ENCODE results near the gene FTSJ3.

Gene FTSJ3

DNA sequence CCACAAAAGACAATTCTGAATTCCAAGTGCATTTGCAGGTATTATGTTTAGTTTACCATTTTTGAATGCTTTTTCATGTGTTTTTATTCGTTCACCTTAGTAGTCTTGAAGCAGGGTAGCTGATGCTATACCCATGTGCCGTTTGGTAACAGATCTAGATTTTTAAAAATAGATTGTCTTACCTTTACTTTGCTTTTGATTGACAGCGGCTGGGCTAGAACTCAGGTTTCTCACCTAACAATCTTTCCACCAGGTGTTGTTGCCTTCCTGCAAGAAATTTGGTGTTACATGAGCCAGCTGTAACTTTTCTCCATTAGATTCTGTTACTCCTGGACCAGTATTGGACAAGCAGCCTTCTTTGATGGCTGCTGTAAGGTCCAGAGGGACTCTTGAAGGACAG is 1.5 kb upstream of the FTSJ3 start:
- Histone ChIP-seq H3K36me3 (ENCODE audit: control insufficient read depth in 2 of 2, insufficient read depth in 2 of 2, low read length in 2 of 2) (peaks cover 61 to 69% of the 10 kb centered on the region in 2 donors), H3K27ac (ENCODE audit: low read depth in 2 of 2, low read length in 2 of 2) (no peak overlapping the region), H3K9me3 (ENCODE audit: control insufficient read depth in 2 of 2, low read length in 2 of 2) (no peaks in the 10 kb centered on the region), H3K27me3 (ENCODE audit: control insufficient read depth in 2 of 2, insufficient read depth in 2 of 2, low read length in 2 of 2) (no peaks in the 10 kb centered on the region), H3K4me3 (ENCODE audit: low read length in 2 of 2) (no peak overlapping the region), H3K4me1 (ENCODE audit: control insufficient read depth in 2 of 2, insufficient read depth in 2 of 2, low read length in 2 of 2) (peaks cover 18 to 22% of the 10 kb centered on the region in 2 donors), H3K9ac (ENCODE audit: low read depth in 1 of 2, low read length in 2 of 2) (no peak overlapping the region)

DNA sequence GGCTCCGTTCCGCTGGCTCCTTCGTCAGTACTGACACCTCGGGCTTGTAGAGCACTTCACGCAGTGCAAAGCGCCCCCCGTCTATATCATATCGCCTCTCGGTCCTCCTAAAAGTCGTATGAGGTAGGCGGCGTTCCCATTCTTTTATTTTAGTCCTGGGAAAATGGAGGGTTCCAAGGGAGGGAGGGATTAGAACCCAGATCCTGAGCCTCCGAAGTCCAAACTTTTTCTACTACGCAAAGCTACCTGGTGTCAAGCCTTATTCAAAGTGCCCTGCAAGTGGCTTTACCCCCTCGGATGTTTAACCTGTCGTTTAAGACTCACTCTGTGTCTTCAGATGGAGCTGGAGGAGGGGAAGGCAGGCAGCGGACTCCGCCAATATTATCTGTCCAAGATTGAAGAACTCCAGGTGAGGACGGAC is 348 bp upstream of the FTSJ3 start:
- no peaks in the 10 kb centered on the region for H3K9me3 ChIP-seq (ENCODE audit: control insufficient read depth in 2 of 2, low read length in 2 of 2)
- peak overlapping the region; percentile 91 to 98 for H3K4me3 ChIP-seq (ENCODE audit: low read length in 2 of 2)
- peak overlapping the region; percentile 82 to 90 for H3K9ac ChIP-seq (ENCODE audit: low read depth in 1 of 2, low read length in 2 of 2)
- peaks cover 57 to 67% of the 10 kb centered on the region in 2 donors for H3K36me3 ChIP-seq (ENCODE audit: control insufficient read depth in 2 of 2, insufficient read depth in 2 of 2, low read length in 2 of 2)
- H3K27me3 ChIP-seq (ENCODE audit: control insufficient read depth in 2 of 2, insufficient read depth in 2 of 2, low read length in 2 of 2): no peaks in the 10 kb centered on the region
- peaks cover 18 to 22% of the 10 kb centered on the region in 2 donors for H3K4me1 ChIP-seq (ENCODE audit: control insufficient read depth in 2 of 2, insufficient read depth in 2 of 2, low read length in 2 of 2)
- peak overlapping the region; percentile 88 to 92 for H3K27ac ChIP-seq (ENCODE audit: low read depth in 2 of 2, low read length in 2 of 2)

DNA sequence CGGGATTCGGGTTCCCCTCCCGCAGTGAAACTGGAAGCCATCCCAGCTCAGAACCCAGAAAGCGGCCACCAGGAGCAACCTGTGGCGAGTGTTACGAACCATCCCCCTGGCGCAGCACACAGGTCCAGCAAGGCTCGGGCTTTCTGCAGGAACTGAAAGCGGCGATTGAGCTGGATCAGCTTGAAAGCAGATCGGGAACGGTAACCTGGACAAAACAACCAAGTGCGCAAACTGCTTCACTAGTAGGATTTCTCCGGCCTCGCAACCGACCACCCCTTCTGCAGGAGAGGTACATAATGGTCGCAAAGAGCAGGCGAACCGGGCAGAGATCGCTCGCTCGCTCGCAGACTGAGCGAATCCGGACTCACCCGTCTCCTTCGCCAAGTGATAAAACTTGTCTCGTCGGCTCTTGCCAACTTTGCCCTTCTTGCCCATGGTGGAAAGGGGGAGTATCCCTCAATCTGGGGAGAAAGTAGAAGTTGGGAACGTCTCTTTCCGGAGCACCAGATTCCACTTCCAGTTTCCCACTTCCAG is 928 bp downstream of the FTSJ3 start:
- H3K9me3 ChIP-seq (ENCODE audit: control insufficient read depth in 2 of 2, low read length in 2 of 2): no peaks in the 10 kb centered on the region
- H3K27me3 ChIP-seq (ENCODE audit: control insufficient read depth in 2 of 2, insufficient read depth in 2 of 2, low read length in 2 of 2): no peaks in the 10 kb centered on the region
- H3K36me3 ChIP-seq (ENCODE audit: control insufficient read depth in 2 of 2, insufficient read depth in 2 of 2, low read length in 2 of 2): peaks cover 57 to 65% of the 10 kb centered on the region in 2 donors
- peak overlapping the region; percentile 82 to 90 for H3K9ac ChIP-seq (ENCODE audit: low read depth in 1 of 2, low read length in 2 of 2)
- peaks cover 18 to 22% of the 10 kb centered on the region in 2 donors for H3K4me1 ChIP-seq (ENCODE audit: control insufficient read depth in 2 of 2, insufficient read depth in 2 of 2, low read length in 2 of 2)
- peak overlapping the region; percentile 91 to 98 for H3K4me3 ChIP-seq (ENCODE audit: low read length in 2 of 2)
- peak overlapping the region; percentile 88 to 92 for H3K27ac ChIP-seq (ENCODE audit: low read depth in 2 of 2, low read length in 2 of 2)

DNA sequence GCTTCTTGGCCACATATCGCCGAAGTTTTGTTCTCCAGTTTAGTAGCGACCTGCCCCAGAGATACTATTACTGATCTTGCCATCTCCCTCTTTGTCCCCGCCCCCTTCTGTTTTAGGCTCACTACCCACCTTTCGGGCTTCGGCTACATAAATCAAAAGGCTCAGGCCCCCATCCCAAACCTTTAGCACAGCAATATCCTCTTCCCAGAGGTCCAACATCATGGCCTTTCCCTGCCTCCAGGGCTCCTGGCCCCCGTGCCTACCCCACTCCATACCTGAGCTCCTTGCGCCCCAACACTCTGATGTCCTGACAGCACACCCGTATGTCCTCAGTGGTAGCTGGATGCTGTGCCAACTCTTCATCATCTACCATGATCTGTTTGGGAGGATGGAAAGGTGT is 3.1 kb downstream of the FTSJ3 start:
- H3K4me1 ChIP-seq (ENCODE audit: control insufficient read depth in 2 of 2, insufficient read depth in 2 of 2, low read length in 2 of 2): peaks cover 21 to 24% of the 10 kb centered on the region in 2 donors

DNA sequence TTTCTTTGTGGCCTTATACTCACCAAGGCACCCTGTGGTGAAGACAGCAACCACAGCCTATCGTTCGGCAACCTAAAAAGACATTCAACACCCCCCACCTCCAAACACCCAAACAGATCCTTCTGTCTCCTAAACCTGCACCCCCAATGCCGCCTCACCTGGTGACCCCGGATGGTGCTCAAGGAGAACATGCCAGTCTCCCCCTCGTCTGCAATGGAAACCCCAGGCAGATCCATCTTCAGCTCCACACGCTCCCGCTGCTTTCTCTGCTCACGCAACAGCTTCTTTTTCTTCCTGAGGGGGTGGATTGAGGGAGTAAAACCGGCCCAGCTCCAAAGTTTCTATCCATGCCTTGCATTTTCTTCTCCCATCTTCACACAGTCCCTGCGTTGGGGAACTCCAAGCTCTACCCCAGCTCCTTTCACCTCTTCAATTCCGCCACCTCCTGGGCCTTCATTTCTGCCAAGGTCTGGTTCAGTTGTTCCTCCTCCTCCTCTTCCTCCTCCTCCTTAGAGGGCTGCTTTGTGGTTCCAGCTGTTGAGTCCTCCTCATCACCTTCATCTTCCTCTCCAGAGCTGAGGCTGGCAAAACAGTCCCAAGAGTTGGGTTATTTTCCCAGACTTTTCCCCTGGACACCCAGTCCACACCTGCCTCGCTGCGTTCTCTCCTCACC is 3.7 kb downstream of the FTSJ3 start:
- no peaks in the 10 kb centered on the region for H3K9me3 ChIP-seq (ENCODE audit: control insufficient read depth in 2 of 2, low read length in 2 of 2)
- H3K36me3 ChIP-seq (ENCODE audit: control insufficient read depth in 2 of 2, insufficient read depth in 2 of 2, low read length in 2 of 2): peaks cover 56 to 64% of the 10 kb centered on the region in 2 donors
- H3K4me1 ChIP-seq (ENCODE audit: control insufficient read depth in 2 of 2, insufficient read depth in 2 of 2, low read length in 2 of 2): peaks cover 22 to 24% of the 10 kb centered on the region in 2 donors
- no peaks in the 10 kb centered on the region for H3K27me3 ChIP-seq (ENCODE audit: control insufficient read depth in 2 of 2, insufficient read depth in 2 of 2, low read length in 2 of 2)
- no peak overlapping the region for H3K9ac ChIP-seq (ENCODE audit: low read depth in 1 of 2, low read length in 2 of 2)
- H3K4me3 ChIP-seq (ENCODE audit: low read length in 2 of 2): no peak overlapping the region
- H3K27ac ChIP-seq (ENCODE audit: low read depth in 2 of 2, low read length in 2 of 2): no peak overlapping the region

More for the DNA sequence above, 3.1 kb downstream of the FTSJ3 start:
- no peak overlapping the region for H3K9ac ChIP-seq (ENCODE audit: low read depth in 1 of 2, low read length in 2 of 2)
- H3K27me3 ChIP-seq (ENCODE audit: control insufficient read depth in 2 of 2, insufficient read depth in 2 of 2, low read length in 2 of 2): no peaks in the 10 kb centered on the region
- H3K36me3 ChIP-seq (ENCODE audit: control insufficient read depth in 2 of 2, insufficient read depth in 2 of 2, low read length in 2 of 2): peaks cover 52 to 63% of the 10 kb centered on the region in 2 donors
- no peak overlapping the region for H3K4me3 ChIP-seq (ENCODE audit: low read length in 2 of 2)
- H3K9me3 ChIP-seq (ENCODE audit: control insufficient read depth in 2 of 2, low read length in 2 of 2): no peaks in the 10 kb centered on the region
- H3K27ac ChIP-seq (ENCODE audit: low read depth in 2 of 2, low read length in 2 of 2): no peak overlapping the region

DNA sequence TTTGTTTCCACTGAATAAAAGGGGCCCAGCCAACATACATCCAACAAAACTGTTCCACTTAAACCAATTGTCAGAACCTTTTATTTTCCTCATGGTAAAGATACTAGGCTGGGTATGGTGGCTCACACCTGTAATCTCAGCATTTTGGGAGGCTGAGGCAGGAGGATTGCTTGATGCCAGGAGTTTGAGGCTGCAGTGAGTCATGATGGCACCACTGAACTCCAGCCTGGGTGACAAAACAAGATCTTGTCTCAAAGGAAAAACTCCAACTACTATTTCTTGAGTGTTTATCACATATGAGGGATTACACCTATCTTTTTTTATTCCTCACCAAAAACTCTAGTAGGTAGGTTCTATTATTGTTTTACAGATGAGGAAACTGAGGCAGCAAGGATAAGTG is 4.9 kb downstream of the FTSJ3 start:
- Histone ChIP-seq H3K9me3 (ENCODE audit: control insufficient read depth in 2 of 2, low read length in 2 of 2) (no peaks in the 10 kb centered on the region), H3K4me3 (ENCODE audit: low read length in 2 of 2) (no peak overlapping the region), H3K4me1 (ENCODE audit: control insufficient read depth in 2 of 2, insufficient read depth in 2 of 2, low read length in 2 of 2) (peaks cover 13 to 14% of the 10 kb centered on the region in 2 donors), H3K27ac (ENCODE audit: low read depth in 2 of 2, low read length in 2 of 2) (no peak overlapping the region), H3K9ac (ENCODE audit: low read depth in 1 of 2, low read length in 2 of 2) (no peak overlapping the region), H3K36me3 (ENCODE audit: control insufficient read depth in 2 of 2, insufficient read depth in 2 of 2, low read length in 2 of 2) (peaks cover 68 to 76% of the 10 kb centered on the region in 2 donors), H3K27me3 (ENCODE audit: control insufficient read depth in 2 of 2, insufficient read depth in 2 of 2, low read length in 2 of 2) (no peaks in the 10 kb centered on the region)

DNA sequence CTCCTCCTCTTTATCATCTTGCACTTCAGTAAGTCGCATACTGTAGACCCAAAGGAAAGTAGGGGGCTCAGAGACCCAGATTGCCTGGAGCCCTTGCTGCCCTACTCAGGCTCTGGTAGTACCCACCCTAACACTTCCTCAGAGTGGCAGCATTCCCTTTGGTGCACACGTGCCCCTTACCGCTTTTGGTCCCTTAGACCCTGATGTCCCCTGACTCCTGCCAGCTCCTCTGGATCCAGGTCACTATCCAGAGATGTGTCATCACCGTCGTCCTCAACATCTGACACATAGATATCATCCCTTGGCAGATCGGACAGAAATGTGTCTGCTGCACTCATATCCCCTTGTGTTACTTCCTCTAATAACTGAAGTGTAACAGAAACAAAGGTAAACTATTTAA is 5.7 kb downstream of the FTSJ3 start:
- Histone ChIP-seq H3K4me1 (ENCODE audit: control insufficient read depth in 2 of 2, insufficient read depth in 2 of 2, low read length in 2 of 2) (peaks cover 12 to 13% of the 10 kb centered on the region in 2 donors), H3K9ac (ENCODE audit: low read depth in 1 of 2, low read length in 2 of 2) (no peak overlapping the region), H3K27ac (ENCODE audit: low read depth in 2 of 2, low read length in 2 of 2) (no peak overlapping the region), H3K27me3 (ENCODE audit: control insufficient read depth in 2 of 2, insufficient read depth in 2 of 2, low read length in 2 of 2) (no peaks in the 10 kb centered on the region), H3K4me3 (ENCODE audit: low read length in 2 of 2) (no peak overlapping the region), H3K36me3 (ENCODE audit: control insufficient read depth in 2 of 2, insufficient read depth in 2 of 2, low read length in 2 of 2) (peaks cover 76 to 84% of the 10 kb centered on the region in 2 donors), H3K9me3 (ENCODE audit: control insufficient read depth in 2 of 2, low read length in 2 of 2) (no peaks in the 10 kb centered on the region)

DNA sequence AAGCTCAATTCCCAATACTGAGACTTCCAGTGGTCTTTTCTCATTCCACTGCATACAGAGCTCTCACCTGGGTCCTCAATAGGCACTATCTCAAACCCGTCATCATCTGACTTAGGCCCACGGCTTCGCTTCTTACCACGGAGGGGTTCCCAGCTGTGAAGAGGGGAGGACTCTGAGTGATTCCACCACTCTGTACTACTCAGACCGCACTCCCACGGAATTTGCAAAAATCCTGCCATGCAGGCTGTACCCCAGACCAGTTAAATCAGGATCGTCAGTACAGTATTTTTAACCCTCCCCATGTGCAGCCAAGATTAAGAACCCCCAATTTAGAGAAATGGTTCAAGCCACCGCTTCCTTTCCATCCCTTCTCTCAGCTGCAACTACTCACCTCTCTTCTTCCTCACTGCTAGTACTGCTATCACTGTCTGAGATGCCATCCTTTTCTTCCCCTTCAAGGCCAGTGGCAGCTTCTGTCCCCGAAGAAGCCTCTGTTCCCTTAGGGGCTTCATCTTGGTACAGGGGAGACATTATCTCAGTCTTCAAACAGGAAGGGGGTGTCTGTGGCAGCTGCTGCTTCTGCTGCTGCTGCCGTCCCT is 6.4 kb downstream of the FTSJ3 start:
- Histone ChIP-seq H3K27ac (ENCODE audit: low read depth in 2 of 2, low read length in 2 of 2) (no peak overlapping the region), H3K36me3 (ENCODE audit: control insufficient read depth in 2 of 2, insufficient read depth in 2 of 2, low read length in 2 of 2) (peaks cover 81 to 91% of the 10 kb centered on the region in 2 donors), H3K4me3 (ENCODE audit: low read length in 2 of 2) (no peak overlapping the region), H3K9ac (ENCODE audit: low read depth in 1 of 2, low read length in 2 of 2) (no peak overlapping the region), H3K27me3 (ENCODE audit: control insufficient read depth in 2 of 2, insufficient read depth in 2 of 2, low read length in 2 of 2) (no peaks in the 10 kb centered on the region), H3K9me3 (ENCODE audit: control insufficient read depth in 2 of 2, low read length in 2 of 2) (no peaks in the 10 kb centered on the region), H3K4me1 (ENCODE audit: control insufficient read depth in 2 of 2, insufficient read depth in 2 of 2, low read length in 2 of 2) (peaks cover 7 to 8% of the 10 kb centered on the region in 2 donors)

DNA sequence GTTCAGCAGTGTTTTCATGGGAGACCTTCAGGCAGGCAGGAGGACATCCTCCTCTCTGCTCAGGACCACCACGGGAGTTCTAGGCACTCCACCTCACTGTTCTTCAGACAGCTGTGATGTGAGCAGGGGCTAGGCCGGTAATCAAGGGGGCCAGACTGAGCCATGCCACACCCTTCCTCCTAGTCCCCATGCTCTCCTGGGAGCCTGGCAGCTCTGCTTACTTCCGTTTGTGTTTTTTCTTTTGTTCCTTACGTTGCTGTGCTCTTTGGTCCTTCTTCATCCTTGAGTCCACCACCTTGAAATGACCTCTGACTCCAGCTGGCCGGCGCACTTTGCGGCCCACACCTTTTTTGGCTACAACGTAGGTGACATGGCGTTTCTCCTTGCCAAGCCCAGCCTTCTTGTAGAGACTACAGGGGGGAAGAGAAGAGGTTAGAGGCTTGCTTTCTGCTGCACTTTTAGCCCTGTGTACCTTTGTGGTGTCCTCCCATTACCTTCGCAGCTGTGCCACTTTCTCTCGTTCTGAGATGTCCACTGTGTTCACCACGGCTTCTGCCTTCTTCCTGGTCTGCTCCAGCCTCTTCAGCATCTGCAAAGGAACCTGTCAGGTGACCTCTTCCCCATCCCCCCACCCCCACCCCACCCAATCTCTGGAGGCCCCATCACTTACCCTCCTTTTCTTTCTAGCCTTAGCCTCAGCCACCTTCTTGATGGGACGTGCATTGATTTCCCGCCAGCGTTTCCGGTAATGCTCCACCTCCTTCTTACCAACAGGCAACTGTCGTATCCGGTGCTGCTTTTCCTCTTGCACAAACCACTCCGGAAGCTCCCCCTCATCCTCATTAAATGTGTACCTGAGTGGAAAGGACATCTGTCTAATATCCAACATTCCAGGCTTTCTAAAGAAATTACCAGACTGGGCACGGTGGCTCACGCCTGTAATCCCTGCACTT is 7.6 kb downstream of the FTSJ3 start:
- Histone ChIP-seq H3K9ac (ENCODE audit: low read depth in 1 of 2, low read length in 2 of 2) (no peak overlapping the region), H3K27me3 (ENCODE audit: control insufficient read depth in 2 of 2, insufficient read depth in 2 of 2, low read length in 2 of 2) (no peaks in the 10 kb centered on the region), H3K4me3 (ENCODE audit: low read length in 2 of 2) (no peak overlapping the region), H3K36me3 (ENCODE audit: control insufficient read depth in 2 of 2, insufficient read depth in 2 of 2, low read length in 2 of 2) (peaks cover 86 to 92% of the 10 kb centered on the region in 2 donors), H3K4me1 (ENCODE audit: control insufficient read depth in 2 of 2, insufficient read depth in 2 of 2, low read length in 2 of 2) (peaks cover 2 to 3% of the 10 kb centered on the region in 2 donors), H3K9me3 (ENCODE audit: control insufficient read depth in 2 of 2, low read length in 2 of 2) (no peaks in the 10 kb centered on the region), H3K27ac (ENCODE audit: low read depth in 2 of 2, low read length in 2 of 2) (peak overlapping the region in 1 of 2 donors; percentile 22)
